H1 (cell line): ENCODE measurements around the gene GRK5.

Experiments
- BCL11A ChIP-seq, 2 experiments: IDR thresholded peaks; one replicate each; pipeline ENCODE4 v1.6.1; 2011; ENCODE audit warnings: low read depth in 2 of 2, low read length in 2 of 2, mild to moderate bottlenecking in 2 of 2
- CREB1 ChIP-seq: IDR thresholded peaks from 2 replicates; pipeline ENCODE4 v1.6.1; 2012; ENCODE audit warnings: inconsistent platforms
- EZH2 ChIP-seq: fragments of 200-600 bp; sonication (generic); IDR thresholded peaks from 2 replicates; pipeline ENCODE4 v1.7.1; 2012; ENCODE audit warnings: low read depth, mild to moderate bottlenecking, moderate library complexity, low read length, inconsistent platforms; ENCODE audit not compliant: severe bottlenecking
- GABPA ChIP-seq: IDR thresholded peaks from 2 replicates; pipeline ENCODE4 v1.6.1; 2011; ENCODE audit warnings: mild to moderate bottlenecking, low read length, moderate library complexity, borderline replicate concordance; ENCODE audit not compliant: insufficient read depth
- GTF2F1 ChIP-seq: IDR thresholded peaks from 2 replicates; pipeline ENCODE4 v1.6.1; 2012; ENCODE audit warnings: low read depth, low read length, improper control_type of control experiment, borderline replicate concordance
- JUN ChIP-seq: IDR thresholded peaks from 2 replicates; pipeline ENCODE4 v1.6.1; 2011; ENCODE audit warnings: low read depth, mild to moderate bottlenecking, improper control_type of control experiment, low read length
- POLR2A ChIP-seq, 2 experiments: IDR thresholded peaks; 1 replicate in 1 of 2; 2 replicates in 1 of 2; pipeline ENCODE4 v1.6.1; 2011; ENCODE audit warnings: low read depth in 2 of 2, low read length in 2 of 2, mild to moderate bottlenecking in 2 of 2; ENCODE audit errors: control extremely low read depth in 1 of 2
- POLR2AphosphoS5 ChIP-seq: IDR thresholded peaks from 2 replicates; pipeline ENCODE4 v1.6.1; 2011; ENCODE audit warnings: low read depth, low read length
- RAD21 ChIP-seq, 2 experiments: IDR thresholded peaks in 1 of 2; conservative IDR thresholded peaks in 1 of 2; 2 replicates each; pipeline ENCODE4 v1.6.1; 2011; ENCODE audit warnings: low read depth in 2 of 2, low read length in 2 of 2, improper control_type of control experiment in 1 of 2, inconsistent platforms in 1 of 2, mild to moderate bottlenecking in 1 of 2, moderate library complexity in 1 of 2
- RXRA ChIP-seq: IDR thresholded peaks from 2 replicates; pipeline ENCODE4 v1.6.1; 2011; ENCODE audit warnings: low read depth, mild to moderate bottlenecking, low read length, moderate library complexity; ENCODE audit not compliant: insufficient read depth
- SUZ12 ChIP-seq: fragments of 200-600 bp; sonication (generic); IDR thresholded peaks from 2 replicates; pipeline ENCODE4 v1.6.1; 2012; ENCODE audit warnings: mild to moderate bottlenecking, inconsistent platforms, low read length, moderate library complexity, mixed read lengths
- TEAD4 ChIP-seq: IDR thresholded peaks from 2 replicates; pipeline ENCODE4 v1.6.1; 2012; ENCODE audit warnings: low read depth, low read length, inconsistent platforms, mixed read lengths
- TF ChIP-seq, protein P1 (sequence below), 3 experiments: IDR thresholded peaks; 1 replicate in 2 of 3; 2 replicates in 1 of 3; pipeline versions ENCODE4 v1.5.1 to v1.6.1; 2011; ENCODE audit warnings: low read length in 3 of 3, mild to moderate bottlenecking in 3 of 3, inconsistent platforms in 2 of 3, low read depth in 1 of 3, moderate library complexity in 1 of 3; ENCODE audit not compliant: insufficient read depth in 1 of 3; ENCODE audit errors: control extremely low read depth in 1 of 3

GRCh38 chr10:119259345-119259744 lies 52.0 kb downstream of the GRK5 start:
- TF ChIP-seq POLR2A (IDR thresholded peaks at IDR 0.05; ENCODE audit: control extremely low read depth in 1 of 2, low read depth in 2 of 2, low read length in 2 of 2) (no peak), RXRA (no peak), POLR2AphosphoS5 (no peak), GTF2F1 (no peak), SUZ12 (no peak), EZH2 (no peak), BCL11A (IDR thresholded peaks at IDR 0.05; ENCODE audit: low read depth in 2 of 2, low read length in 2 of 2) (no peak), GABPA (no peak), TEAD4 (no peak), CREB1 (no peak), JUN (no peak), RAD21 (IDR thresholded peaks at IDR 0.05 in 1 of 2, conservative IDR thresholded peaks at IDR 0.05 in 1 of 2; ENCODE audit: low read depth in 2 of 2, low read length in 2 of 2) (no peak)
- TF ChIP-seq, protein P1, sequence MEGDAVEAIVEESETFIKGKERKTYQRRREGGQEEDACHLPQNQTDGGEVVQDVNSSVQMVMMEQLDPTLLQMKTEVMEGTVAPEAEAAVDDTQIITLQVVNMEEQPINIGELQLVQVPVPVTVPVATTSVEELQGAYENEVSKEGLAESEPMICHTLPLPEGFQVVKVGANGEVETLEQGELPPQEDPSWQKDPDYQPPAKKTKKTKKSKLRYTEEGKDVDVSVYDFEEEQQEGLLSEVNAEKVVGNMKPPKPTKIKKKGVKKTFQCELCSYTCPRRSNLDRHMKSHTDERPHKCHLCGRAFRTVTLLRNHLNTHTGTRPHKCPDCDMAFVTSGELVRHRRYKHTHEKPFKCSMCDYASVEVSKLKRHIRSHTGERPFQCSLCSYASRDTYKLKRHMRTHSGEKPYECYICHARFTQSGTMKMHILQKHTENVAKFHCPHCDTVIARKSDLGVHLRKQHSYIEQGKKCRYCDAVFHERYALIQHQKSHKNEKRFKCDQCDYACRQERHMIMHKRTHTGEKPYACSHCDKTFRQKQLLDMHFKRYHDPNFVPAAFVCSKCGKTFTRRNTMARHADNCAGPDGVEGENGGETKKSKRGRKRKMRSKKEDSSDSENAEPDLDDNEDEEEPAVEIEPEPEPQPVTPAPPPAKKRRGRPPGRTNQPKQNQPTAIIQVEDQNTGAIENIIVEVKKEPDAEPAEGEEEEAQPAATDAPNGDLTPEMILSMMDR (IDR thresholded peaks at IDR 0.05; ENCODE audit: control extremely low read depth in 1 of 3, insufficient read depth in 1 of 3, low read depth in 1 of 3, low read length in 3 of 3): no peak
